ENCODE results near the gene OR52J3. TPM values are rescaled to one million over a fixed set of nuclear protein-coding genes. Genes with fewer than 3 reads are reported as not detected.

OR52J3 gene
- total and polyA plus RNA-seq, 2 of the 13 experiments (the other 11 are each of a cell fraction or from before 2014, with no cell fraction given), result not detected

DNA sequence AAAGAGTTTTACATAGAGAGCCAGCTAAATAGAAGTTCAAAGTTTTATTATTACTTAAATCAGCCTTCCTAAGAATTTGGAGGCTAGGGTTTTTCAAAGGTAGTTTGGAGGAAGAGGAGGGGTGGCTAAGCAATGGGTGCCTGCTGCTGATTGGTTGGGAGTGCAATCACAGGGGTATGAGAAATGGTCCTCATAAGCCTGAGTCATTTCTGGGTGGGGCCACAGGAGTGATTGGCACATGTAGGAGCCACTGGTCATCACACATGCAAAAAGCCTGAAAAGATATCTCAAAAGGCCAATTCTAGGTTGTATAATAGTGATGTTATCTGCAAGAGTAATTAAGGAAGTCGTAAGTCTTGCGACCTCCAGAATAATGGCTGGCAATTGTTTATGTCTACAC, 38.8 kb upstream of the OR52J3 start (continued):
- TF ChIP-seq ZNF674 (CRISPR knock-in tag; IDR thresholded peaks at IDR 0.05; ENCODE audit: low read depth) (no peak), RBAK (CRISPR knock-in tag; IDR thresholded peaks at IDR 0.05) (no peak), POLR2AphosphoS5 (IDR thresholded peaks at IDR 0.05; ENCODE audit: low read depth, low read length) (no peak)

DNA sequence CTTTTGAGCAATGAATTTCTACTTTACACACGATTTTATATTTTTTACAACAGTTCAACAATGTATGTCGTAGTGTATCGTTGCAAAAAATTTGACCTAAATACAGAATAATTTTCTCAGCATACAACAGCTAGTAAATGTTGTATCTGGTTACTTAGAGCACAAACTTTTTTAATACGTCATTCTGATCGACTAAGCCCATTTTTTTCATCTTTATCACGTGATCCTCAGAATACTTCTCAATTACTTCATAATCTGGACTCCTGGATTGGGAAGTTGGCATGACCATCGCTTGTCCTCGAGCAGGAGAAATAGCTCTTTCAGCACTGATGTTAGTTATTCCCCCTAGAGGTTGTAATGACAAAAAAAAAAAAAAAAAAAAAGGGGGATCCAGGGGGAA, 35.1 kb upstream of the OR52J3 start:
- BruUV-seq (replicated peaks), result no TSS peak

DNA sequence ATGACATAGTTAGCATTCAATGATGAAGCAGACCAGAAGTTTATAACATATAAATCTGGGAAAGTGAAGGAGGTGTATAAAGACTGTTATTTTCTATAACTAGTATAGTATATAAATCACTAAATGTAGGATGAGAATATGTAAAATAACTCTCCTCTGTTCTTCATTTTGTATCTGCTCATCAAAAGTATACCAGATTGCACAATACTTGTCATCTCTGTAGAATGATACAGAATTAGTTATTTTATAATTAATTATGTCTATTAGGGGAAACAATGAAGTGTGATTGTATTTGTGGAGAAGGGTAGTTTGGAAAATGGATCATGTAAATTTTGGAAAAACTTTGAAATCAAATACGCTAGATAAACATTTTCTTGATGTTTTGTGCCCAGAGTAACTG, 33.3 kb upstream of the OR52J3 start:
- H3K79me2 ChIP-seq (ENCODE audit: insufficient read depth, low read length), result no peaks in the 10 kb centered on the region
- H3K27me3 ChIP-seq (ENCODE audit: control insufficient read depth in 1 of 2, insufficient read depth in 2 of 2, low read length in 2 of 2), result no peaks in the 10 kb centered on the region
- FAIRE-seq (no peak), DNase-seq (ENCODE audit: low spot score) (no peak), ATAC-seq (no peak)
- H3K9ac ChIP-seq (ENCODE audit: insufficient read depth, low read depth, low read length), result no peak overlapping the region
- intact Hi-C loops (cut with micrococcal nuclease; ENCODE audit: unreplicated experiment) (no loop called here), in situ Hi-C loops (cut with HindIII; ENCODE audit: extremely low pct_ligation_motif_present, low pct_unique_long_range_greater_than_20kb) (no loop called here)
- H2AFZ ChIP-seq (ENCODE audit: low read length), result no peak overlapping the region
- no peaks in the 10 kb centered on the region for H3K9me3 ChIP-seq (ENCODE audit: low read length)
- ChIA-PET POLR2A (no interaction called here), CTCF (ENCODE audit: low intra/inter-chr PET ratio, low total read pairs) (no interaction called here)
- H3K36me3 ChIP-seq (replicated peaks in 1 of 2; ENCODE audit: control insufficient read depth in 1 of 2, insufficient read depth in 2 of 2, low read length in 2 of 2), result no peaks in the 10 kb centered on the region
- H3K4me3 ChIP-seq (replicated peaks in 1 of 3; ENCODE audit: insufficient read depth in 1 of 3, low read depth in 2 of 3, low read length in 3 of 3), result no peak overlapping the region
- H3K4me2 ChIP-seq (ENCODE audit: low read depth, low read length), result no peak overlapping the region
- no peak for TF ChIP-seq ZNF674 (CRISPR knock-in tag; IDR thresholded peaks at IDR 0.05; ENCODE audit: low read depth)
- TF ChIP-seq CEBPB (IDR thresholded peaks at IDR 0.05; ENCODE audit: borderline replicate concordance, low read depth, low read length), result peak; percentile 38; the same call in 1 of the 2 replicates
- 4% methylated on average over 1 of the region's 1 CpG for WGBS (ENCODE audit: low lambda C conversion rate)
- BruUV-seq (replicated peaks), result no TSS peak
- no peaks in the 10 kb centered on the region for H3K4me1 ChIP-seq (ENCODE audit: insufficient read depth, low read length)
- H3K27ac ChIP-seq (ENCODE audit: extremely low read length, insufficient read depth, low read length), result no peak overlapping the region
- no peaks in the 10 kb centered on the region for H4K20me1 ChIP-seq (ENCODE audit: insufficient read depth, low read length)

More for the DNA sequence above, 35.1 kb upstream of the OR52J3 start:
- CTCF ChIA-PET (ENCODE audit: low intra/inter-chr PET ratio, low total read pairs), result no interaction called here
- no peaks in the 10 kb centered on the region for H3K9me3 ChIP-seq (ENCODE audit: low read length)
- H4K20me1 ChIP-seq (ENCODE audit: insufficient read depth, low read length), result no peaks in the 10 kb centered on the region
- 2% methylated on average over 8 of the region's 8 CpGs for WGBS (ENCODE audit: low lambda C conversion rate)
- TF ChIP-seq, protein P1, sequence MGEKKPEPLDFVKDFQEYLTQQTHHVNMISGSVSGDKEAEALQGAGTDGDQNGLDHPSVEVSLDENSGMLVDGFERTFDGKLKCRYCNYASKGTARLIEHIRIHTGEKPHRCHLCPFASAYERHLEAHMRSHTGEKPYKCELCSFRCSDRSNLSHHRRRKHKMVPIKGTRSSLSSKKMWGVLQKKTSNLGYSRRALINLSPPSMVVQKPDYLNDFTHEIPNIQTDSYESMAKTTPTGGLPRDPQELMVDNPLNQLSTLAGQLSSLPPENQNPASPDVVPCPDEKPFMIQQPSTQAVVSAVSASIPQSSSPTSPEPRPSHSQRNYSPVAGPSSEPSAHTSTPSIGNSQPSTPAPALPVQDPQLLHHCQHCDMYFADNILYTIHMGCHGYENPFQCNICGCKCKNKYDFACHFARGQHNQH (CRISPR knock-in tag; IDR thresholded peaks at IDR 0.05), result no peak
- TF ChIP-seq RAD51 (IDR thresholded peaks at IDR 0.05; ENCODE audit: borderline replicate concordance) (peak; percentile 53; the same call in 1 of the 2 replicates), CREB1 (IDR thresholded peaks at IDR 0.05) (0 out of 2 replicates have a peak, but pooled peaks have one; percentile 47), CREB1 (CRISPR knock-in tag; IDR thresholded peaks at IDR 0.05) (no peak), POLR2AphosphoS2 (IDR thresholded peaks at IDR 0.05; ENCODE audit: low read depth, low read length) (no peak)
- no peak overlapping the region for H3K9ac ChIP-seq (ENCODE audit: insufficient read depth, low read depth, low read length)
- no peak overlapping the region for H3K27ac ChIP-seq (ENCODE audit: extremely low read length, insufficient read depth, low read length)
- intact Hi-C loops (cut with micrococcal nuclease; ENCODE audit: unreplicated experiment) (no loop called here), in situ Hi-C loops (cut with HindIII; ENCODE audit: extremely low pct_ligation_motif_present, low pct_unique_long_range_greater_than_20kb) (no loop called here)
- no peak for FAIRE-seq
- no peaks in the 10 kb centered on the region for H3K36me3 ChIP-seq (replicated peaks in 1 of 2; ENCODE audit: control insufficient read depth in 1 of 2, insufficient read depth in 2 of 2, low read length in 2 of 2)
- H3K4me3 ChIP-seq (replicated peaks in 1 of 3; ENCODE audit: insufficient read depth in 1 of 3, low read depth in 2 of 3, low read length in 3 of 3), result no peak overlapping the region
- ATAC-seq, result no peak
- H3K4me2 ChIP-seq (ENCODE audit: low read depth, low read length), result no peak overlapping the region
- H3K27me3 ChIP-seq (ENCODE audit: control insufficient read depth in 1 of 2, insufficient read depth in 2 of 2, low read length in 2 of 2), result no peaks in the 10 kb centered on the region
- H3K79me2 ChIP-seq (ENCODE audit: insufficient read depth, low read length), result no peaks in the 10 kb centered on the region
- H3K4me1 ChIP-seq (ENCODE audit: insufficient read depth, low read length), result no peaks in the 10 kb centered on the region
- no peak overlapping the region for H2AFZ ChIP-seq (ENCODE audit: low read length)
- POLR2A ChIA-PET, result no interaction called here
- DNase-seq (ENCODE audit: low spot score), result no peak
